GM12872 (cell line): ENCODE results near the gene CDCP2.

Source experiments
- CTCF ChIP-seq: IDR thresholded peaks from 3 replicates; pipeline ENCODE4 v1.5.1; 2011; ENCODE audit warnings: low read depth, mild to moderate bottlenecking, low read length, moderate library complexity; ENCODE audit not compliant: insufficient read depth

The CDCP2 gene

GRCh38 chr1:54124906-54125305 is 27.9 kb downstream of the CDCP2 start:
- no peak for TF ChIP-seq CTCF

- no peak for TF ChIP-seq CTCF
Observed at GRCh38 chr1:54124472-54124871, 28.3 kb downstream of the CDCP2 start.

- no peak for TF ChIP-seq CTCF
Observed at GRCh38 chr1:54122992-54123391, 29.8 kb downstream of the CDCP2 start.

GRCh38 chr1:54122135-54122751 is 30.6 kb downstream of the CDCP2 start:
- TF ChIP-seq CTCF = no peak

- TF ChIP-seq CTCF = peak; percentile 69
Observed at GRCh38 chr1:54121482-54122134, 31.2 kb downstream of the CDCP2 start.

GRCh38 chr1:54120698-54121481 is 31.9 kb downstream of the CDCP2 start:
- TF ChIP-seq CTCF = no peak

- TF ChIP-seq CTCF = no peak
Observed at GRCh38 chr1:54120018-54120697, 32.6 kb downstream of the CDCP2 start.
